Neutrophil (primary cell): ENCODE data around the gene FCN3.
A peak's percentile ranks its signal among the peaks of the same experiment; 100 is the strongest.

ENCODE experiments used
- H3K27ac ChIP-seq: fragments of 200-600 bp; sonication (generic); 2 replicates; pipeline ENCODE4 v1.5.1; 2016; ENCODE audit warnings: mild to moderate bottlenecking, moderate library complexity
- H3K27me3 ChIP-seq: fragments of 200-600 bp; sonication (generic); 2 replicates; pipeline ENCODE4 v1.6.0; 2016; ENCODE audit warnings: mild to moderate bottlenecking
- H3K36me3 ChIP-seq: fragments of 200-600 bp; sonication (generic); 2 replicates; pipeline ENCODE4 v1.5.1; 2017
- H3K4me1 ChIP-seq, 2 experiments: fragments of 200-600 bp in 1 of 2; sonication (generic) in 1 of 2; 1 replicate in 1 of 2; 2 replicates in 1 of 2; pipeline versions ENCODE4 v1.5.1 to v1.6.1; 2013 to 2016; ENCODE audit warnings: low read depth in 1 of 2, low read length in 1 of 2, mild to moderate bottlenecking in 1 of 2, moderate library complexity in 1 of 2; ENCODE audit not compliant: control insufficient read depth in 1 of 2, insufficient read depth in 1 of 2
- H3K4me3 ChIP-seq, 2 experiments: fragments of 200-600 bp in 1 of 2; sonication (generic) in 1 of 2; 1 replicate in 1 of 2; 2 replicates in 1 of 2; pipeline ENCODE4 v1.5.1; 2013 to 2016; ENCODE audit warnings: low read depth in 1 of 2, low read length in 1 of 2, mild to moderate bottlenecking in 1 of 2, moderate library complexity in 1 of 2
- H3K9me3 ChIP-seq: fragments of 200-600 bp; sonication (generic); 2 replicates; pipeline ENCODE4 v1.5.1; 2016
- CTCF ChIP-seq: fragments of 200-600 bp; sonication (generic); IDR thresholded peaks from 2 replicates; pipeline ENCODE4 v1.5.1; 2016; ENCODE audit warnings: antibody characterized with exemption

FCN3 gene

GRCh38 chr1:27397110-27397509 is 22.5 kb upstream of the FCN3 start:
- TF ChIP-seq CTCF: no peak
- no peaks in the 10 kb centered on the region for H3K36me3 ChIP-seq
- H3K4me1 ChIP-seq: peaks cover 8 to 11% of the 10 kb centered on the region in 2 experiments
- H3K4me3 ChIP-seq: no peak overlapping the region
- peaks cover 25% of the 10 kb centered on the region for H3K27me3 ChIP-seq
- H3K27ac ChIP-seq: no peak overlapping the region
- H3K9me3 ChIP-seq: no peaks in the 10 kb centered on the region

- TF ChIP-seq CTCF: peak; percentile 94
- Histone ChIP-seq H3K27ac (no peak overlapping the region), H3K27me3 (peaks cover 40% of the 10 kb centered on the region), H3K4me1 (peaks cover 14 to 17% of the 10 kb centered on the region in 2 experiments), H3K36me3 (no peaks in the 10 kb centered on the region), H3K4me3 (no peak overlapping the region), H3K9me3 (no peaks in the 10 kb centered on the region)
These were observed 21.0 kb upstream of the FCN3 start for GRCh38 chr1:27395441-27396195.

GRCh38 chr1:27394925-27395324 is 20.3 kb upstream of the FCN3 start:
- no peaks in the 10 kb centered on the region for H3K9me3 ChIP-seq
- TF ChIP-seq CTCF: no peak
- H3K36me3 ChIP-seq: no peaks in the 10 kb centered on the region
- H3K4me1 ChIP-seq: peaks cover 14 to 17% of the 10 kb centered on the region in 2 experiments
- H3K4me3 ChIP-seq: no peak overlapping the region
- H3K27ac ChIP-seq: no peak overlapping the region
- H3K27me3 ChIP-seq: peaks cover 47% of the 10 kb centered on the region

GRCh38 chr1:27394282-27394658 is 19.6 kb upstream of the FCN3 start:
- Histone ChIP-seq H3K27me3 (peaks cover 54% of the 10 kb centered on the region), H3K4me3 (no peak overlapping the region), H3K36me3 (no peaks in the 10 kb centered on the region), H3K27ac (no peak overlapping the region), H3K4me1 (peaks cover 14 to 17% of the 10 kb centered on the region in 2 experiments), H3K9me3 (no peaks in the 10 kb centered on the region)
- TF ChIP-seq CTCF: no peak

GRCh38 chr1:27393641-27394281 is 19.1 kb upstream of the FCN3 start:
- Histone ChIP-seq H3K27ac (no peak overlapping the region), H3K27me3 (peaks cover 54% of the 10 kb centered on the region), H3K4me3 (no peak overlapping the region), H3K9me3 (no peaks in the 10 kb centered on the region), H3K4me1 (peaks cover 14 to 17% of the 10 kb centered on the region in 2 experiments), H3K36me3 (no peaks in the 10 kb centered on the region)
- TF ChIP-seq CTCF: no peak
